Heart right ventricle (tissue), 16 donors: Measurements from ENCODE around the gene AARSD1. TPM values are rescaled to one million over a fixed set of nuclear protein-coding genes. Genes with fewer than 3 reads are reported as not detected.
"Not testable (repeated sequence)": the region's sequence is repeated elsewhere in the genome, so short reads cannot be mapped to it uniquely, and the experiment has no call there.

Experiments used
- ATAC-seq, 8 donors: fragments of 200-7000 bp; cut with Tn5 transposase; one replicate each; pipeline ENCODE4 v1.9.1; 2020; ENCODE audit warnings: mild to moderate bottlenecking in 8 of 8, moderate library complexity in 8 of 8, moderate number of reproducible peaks in 1 of 8
- DNase-seq, 2 donors: peaks; one replicate each; pipeline ENCODE4 v3.0.0-alpha.2; 2020
- H3K27ac ChIP-seq, 10 donors: fragments of 200-600 bp; sonication (generic) in 2 of 10; one replicate each; pipeline versions ENCODE4 v1.5.0 to v1.8.0; 2020 to 2022; ENCODE audit warnings: mild to moderate bottlenecking in 3 of 10
- H3K27me3 ChIP-seq, 7 donors: fragments of 200-600 bp; one replicate each; pipeline ENCODE4 v1.8.0; 2021 to 2022; ENCODE audit warnings: mild to moderate bottlenecking in 2 of 7
- H3K36me3 ChIP-seq, 9 donors: fragments of 200-600 bp; sonication (generic) in 1 of 9; one replicate each; pipeline versions ENCODE4 v1.5.0 to v1.8.0; 2020 to 2022; ENCODE audit warnings: mild to moderate bottlenecking in 2 of 9
- H3K4me1 ChIP-seq, 9 donors: fragments of 200-600 bp; sonication (generic) in 1 of 9; one replicate each; pipeline versions ENCODE4 v1.5.0 to v1.8.0; 2020 to 2022; ENCODE audit warnings: mild to moderate bottlenecking in 4 of 9
- H3K4me3 ChIP-seq, 10 donors: fragments of 200-600 bp; sonication (generic) in 2 of 10; one replicate each; pipeline versions ENCODE4 v1.5.0 to v1.8.0; 2020 to 2022; ENCODE audit warnings: mild to moderate bottlenecking in 7 of 10, moderate library complexity in 2 of 10
- H3K9me3 ChIP-seq, 11 donors: fragments of 200-600 bp in 10 of 11; sonication (generic) in 2 of 11; one replicate each; pipeline versions ENCODE4 v1.5.0 to v1.8.0; 2013 to 2022; ENCODE audit warnings: mild to moderate bottlenecking in 2 of 11, control low read depth in 1 of 11, moderate library complexity in 1 of 11
- WGBS, 2 donors: extraction: QIAGEN DNeasy Blood & Tissue Kit; methylation state at CpG; one replicate each; pipeline ENCODE4 v1.1.7; 2013; ENCODE audit warnings: inconsistent platforms in 1 of 2; 5-methylcytosine and 5-hydroxymethylcytosine counted together
- intact Hi-C, 10 donors: fragments of 100-400 bp; cut with DNase I; formaldehyde crosslinking; loops; one replicate each; pipeline versions ENCODE4 v1.11.1 to v1.14.2; 2022
- polyA plus RNA-seq, 2 donors: library from polyadenylated mRNA; stranded (reverse); fragments of 200-250 nt; gene quantifications; one replicate each; pipeline ENCODE4 v1.2.3, GENCODE V29; 2013
- total RNA-seq, 10 donors: library from RNA; stranded (reverse); fragmentation: NEBNext Ultra II Directional in 3 of 10; extraction: Animal tissue kit (Norgen Biotek cat#: 25700) in 3 of 10; gene quantifications; one replicate each; pipeline versions ENCODE4 v1.2.1 to v1.2.4, GENCODE V29; 2021 to 2023
- TF ChIP-seq, protein P1 (sequence below), 9 donors: fragments of 200-600 bp; sonication (generic) in 2 of 9; IDR thresholded peaks; one replicate each; pipeline versions ENCODE4 v1.5.0 to v1.8.0; 2021 to 2022; ENCODE audit warnings: antibody characterized with exemption in 9 of 9, mild to moderate bottlenecking in 5 of 9, moderate library complexity in 1 of 9
- donor health status: Arrhythmogenic right ventricular cardiomyopathy.
- donor health status: ischemic (EF 13 %, LVEDD 7.1; RV severe dilation, severe dysfunction).
- donor health status: healthy with polysubstance abuse.
- donor health status: DM: no; HTN: yes; CAD: no.
- donor health status: DM: no; HTN: no; CAD: no.
- donor health status: ischemic (EF 25% LVEDD 6.9; RV normal size, moderate dysfunction).
- donor health status: ischemic (EF 25% LVEDD 5.7; RV mildly dilated, moderate dysfunction).
- donor health status: healthy.
- donor health status: DM: yes; HTN: yes; CAD: no.
- donor health status: Ischemic cardiomyopathy.
- donor health status: ischemic (EF 35%, LVEDD 5.7; RV mildly dilated, moderate dysfunction).
- donor health status: nonischemic (EF 11% LVEDD 7.7; RV severe dilation, severe dysfunction).
- donor health status: DM: yes; HTN: yes; CAD: no.
- donor health status: PGD.
- donor health status: ischemic (EF 29% LVEDD 5.4; RV normal size, mild dysfunction).
- donor health status: nonischemic (EF 23%, LVEDD 6.1; RV moderate dilation, normal function).

Gene AARSD1
- total and polyA plus RNA-seq, 12 donors: 20.0 to 125 (median 29.4) TPM

DNA sequence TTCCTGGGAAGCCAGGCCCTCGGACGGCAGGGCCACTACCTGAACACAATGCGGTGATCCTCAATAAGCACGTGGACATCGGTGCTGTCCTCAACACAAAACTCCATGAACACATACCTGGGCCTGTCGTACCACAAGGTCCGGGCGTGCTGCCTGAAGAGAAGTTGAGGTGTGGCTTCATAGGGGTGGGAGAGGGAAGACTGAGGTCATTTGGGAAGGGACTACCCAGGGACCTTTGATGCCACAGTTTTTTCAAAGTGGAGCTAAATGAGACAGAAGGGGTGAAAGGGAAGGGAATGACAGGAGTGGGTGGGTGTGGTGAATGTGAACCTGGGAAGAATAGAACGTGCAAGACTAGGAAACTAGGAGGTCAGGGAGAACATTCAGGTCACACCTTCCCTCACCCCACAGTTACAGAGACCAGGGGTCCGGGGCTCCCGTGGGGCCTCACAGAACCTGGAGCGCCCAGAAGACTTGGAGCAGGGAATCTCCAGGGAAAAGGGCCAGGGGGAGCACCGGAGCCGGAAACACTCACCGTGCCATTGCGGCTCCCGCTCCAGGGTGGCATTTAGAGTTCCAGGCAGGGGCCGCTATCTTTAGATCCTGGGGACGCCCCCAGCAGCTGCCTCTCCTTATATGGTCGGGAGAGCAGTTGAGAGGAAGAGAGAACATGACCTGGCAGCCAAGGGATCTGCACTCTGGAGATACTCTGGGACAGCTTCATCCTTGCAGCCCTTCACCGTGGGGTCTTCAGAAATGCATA lies 15.4 kb upstream of the AARSD1 start, which contains the start of gene PTGES3L:
PTGES3L (minus strand) TSS at position 570 of the 763 bp plus-strand sequence; CDS start at position 543, 27 bp downstream.
- DNase-seq (peak; percentile 51 to 67), ATAC-seq (peak; percentile 70 to 92 (median 86))
- Histone ChIP-seq H3K4me1 (peaks cover 2 to 33% (median 27%) of the 10 kb centered on the region in 9 donors), H3K36me3 (peaks cover 0 to 23% (median 0%) of the 10 kb centered on the region in 9 donors), H3K4me3 (peak within 1 kb of the TSS; percentile 78 to 97 (median 88)), H3K27me3 (no peaks in the 10 kb centered on the region), H3K9me3 (no peaks in the 10 kb centered on the region), H3K27ac (peak within 1 kb of the TSS; percentile 78 to 94 (median 88))
- intact Hi-C loops: loop anchor here in 2 of 10 donors (1.0 to 2.0 kb wide), 2 partner anchors 19 kb away; partner anchors contain the start of gene RPL27 (in 2 of the 2)
- TF ChIP-seq, protein P1, sequence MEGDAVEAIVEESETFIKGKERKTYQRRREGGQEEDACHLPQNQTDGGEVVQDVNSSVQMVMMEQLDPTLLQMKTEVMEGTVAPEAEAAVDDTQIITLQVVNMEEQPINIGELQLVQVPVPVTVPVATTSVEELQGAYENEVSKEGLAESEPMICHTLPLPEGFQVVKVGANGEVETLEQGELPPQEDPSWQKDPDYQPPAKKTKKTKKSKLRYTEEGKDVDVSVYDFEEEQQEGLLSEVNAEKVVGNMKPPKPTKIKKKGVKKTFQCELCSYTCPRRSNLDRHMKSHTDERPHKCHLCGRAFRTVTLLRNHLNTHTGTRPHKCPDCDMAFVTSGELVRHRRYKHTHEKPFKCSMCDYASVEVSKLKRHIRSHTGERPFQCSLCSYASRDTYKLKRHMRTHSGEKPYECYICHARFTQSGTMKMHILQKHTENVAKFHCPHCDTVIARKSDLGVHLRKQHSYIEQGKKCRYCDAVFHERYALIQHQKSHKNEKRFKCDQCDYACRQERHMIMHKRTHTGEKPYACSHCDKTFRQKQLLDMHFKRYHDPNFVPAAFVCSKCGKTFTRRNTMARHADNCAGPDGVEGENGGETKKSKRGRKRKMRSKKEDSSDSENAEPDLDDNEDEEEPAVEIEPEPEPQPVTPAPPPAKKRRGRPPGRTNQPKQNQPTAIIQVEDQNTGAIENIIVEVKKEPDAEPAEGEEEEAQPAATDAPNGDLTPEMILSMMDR (IDR thresholded peaks at IDR 0.05): no peak
- WGBS, 2 donors: 19 to 28% methylated on average over 21 of the region's 21 CpGs

DNA sequence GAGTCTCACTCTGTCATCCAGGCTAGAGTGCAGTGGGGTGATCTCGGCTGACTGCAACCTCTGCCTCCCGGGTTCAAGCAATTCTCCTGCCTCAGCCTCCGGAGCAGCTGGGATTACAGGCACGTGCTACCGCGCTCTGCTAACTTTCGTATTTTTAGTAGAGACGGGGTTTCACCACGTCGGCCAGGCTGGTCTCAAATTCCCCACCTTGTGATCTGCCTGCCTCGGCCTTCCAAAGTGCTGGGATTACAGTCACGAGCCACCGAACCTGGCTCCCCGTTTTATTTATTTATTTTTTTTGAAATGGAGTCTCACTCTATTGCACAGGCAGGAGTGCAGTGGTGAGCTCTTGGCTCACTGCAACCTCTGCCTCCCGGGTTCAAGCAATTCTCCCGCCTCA lies 11.4 kb upstream of the AARSD1 start:
- H3K36me3 ChIP-seq, H3K27me3 ChIP-seq, ATAC-seq, H3K4me3 ChIP-seq, H3K9me3 ChIP-seq, DNase-seq, intact Hi-C loops, H3K27ac ChIP-seq: not testable (repeated sequence)
- peaks cover 2 to 17% (median 10%) of the 10 kb centered on the region in 9 donors for H3K4me1 ChIP-seq
- 88 to 91% methylated on average over 16 of the region's 16 CpGs for WGBS, 2 donors

DNA sequence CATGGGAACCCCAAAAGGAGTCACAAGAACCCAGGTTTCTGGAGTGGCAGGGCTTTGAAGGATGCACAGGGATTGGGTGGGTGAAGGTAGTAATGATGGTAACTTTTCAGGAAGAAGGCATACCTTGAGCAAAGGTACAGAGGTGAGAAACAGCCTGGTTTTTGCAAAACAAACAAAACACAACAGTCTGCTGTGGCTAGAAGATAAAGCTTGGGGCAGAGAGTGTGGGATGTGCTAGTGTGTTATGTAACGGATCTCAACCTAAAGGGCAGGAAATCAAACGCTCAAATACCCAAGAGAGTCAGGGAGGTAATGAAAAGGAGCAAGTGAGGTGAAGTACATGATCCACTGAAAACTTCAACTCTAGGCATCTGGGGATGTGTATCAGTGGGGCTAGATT lies 11.0 kb upstream of the AARSD1 start:
- TF ChIP-seq, protein P1 (IDR thresholded peaks at IDR 0.05): no peak
- Histone ChIP-seq H3K27ac (no peak overlapping the region), H3K9me3 (no peaks in the 10 kb centered on the region), H3K4me3 (no peak overlapping the region), H3K36me3 (no peaks in the 10 kb centered on the region), H3K4me1 (peaks cover 2 to 16% (median 10%) of the 10 kb centered on the region in 9 donors), H3K27me3 (no peaks in the 10 kb centered on the region)
- intact Hi-C loops: no loop called here
- ATAC-seq (no peak), DNase-seq (no peak)
- WGBS, 2 donors: 23 to 39% methylated on average over 2 of the region's 2 CpGs

DNA sequence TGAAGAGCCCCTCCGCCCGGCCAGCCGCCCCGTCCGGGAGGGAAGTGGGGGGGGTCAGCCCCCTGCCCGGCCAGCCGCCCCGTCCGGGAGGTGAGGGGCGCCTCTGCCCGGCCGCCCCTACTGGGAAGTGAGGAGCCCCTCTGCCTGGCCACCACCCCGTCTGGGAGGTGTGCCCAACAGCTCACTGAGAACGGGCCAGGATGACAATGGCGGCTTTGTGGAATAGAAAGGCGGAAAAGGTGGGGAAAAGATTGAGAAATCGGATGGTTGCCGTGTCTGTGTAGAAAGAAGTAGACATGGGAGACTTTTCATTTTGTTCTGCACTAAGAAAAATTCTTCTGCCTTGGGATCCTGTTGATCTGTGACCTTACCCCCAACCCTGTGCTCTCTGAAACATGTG lies 9.1 kb upstream of the AARSD1 start:
- H3K27me3 ChIP-seq, H3K9me3 ChIP-seq, DNase-seq, H3K4me3 ChIP-seq, H3K27ac ChIP-seq, H3K4me1 ChIP-seq, intact Hi-C loops, ATAC-seq, H3K36me3 ChIP-seq: not testable (repeated sequence)
- WGBS, 2 donors: 81 to 89% methylated on average over 9 to 11 of the region's 18 CpGs

DNA sequence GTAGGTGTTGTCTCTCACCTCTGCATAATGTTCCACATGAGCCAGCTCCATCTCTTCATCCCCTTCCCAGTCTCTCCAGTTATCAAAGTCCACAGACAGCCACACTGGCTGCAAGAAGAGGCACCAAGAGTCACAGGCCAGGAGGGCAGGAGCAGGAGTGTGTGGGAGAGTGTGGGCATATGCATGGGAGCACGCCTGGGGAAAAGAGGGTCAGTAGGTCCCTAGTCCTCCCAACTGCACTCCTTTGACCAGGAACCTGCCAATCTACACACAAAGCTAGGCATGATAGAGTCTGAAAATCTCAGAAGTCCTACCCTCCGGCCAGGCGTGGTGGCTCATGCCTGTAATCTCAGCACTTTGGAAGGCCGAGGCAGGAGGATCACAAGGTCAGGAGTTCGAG lies 7.3 kb upstream of the AARSD1 start:
- no peaks in the 10 kb centered on the region for H3K9me3 ChIP-seq
- ATAC-seq (no peak), DNase-seq (no peak)
- H3K27me3 ChIP-seq: no peaks in the 10 kb centered on the region
- no peaks in the 10 kb centered on the region for H3K4me1 ChIP-seq
- no peak overlapping the region for H3K4me3 ChIP-seq
- TF ChIP-seq, protein P1 (IDR thresholded peaks at IDR 0.05): no peak
- no peaks in the 10 kb centered on the region for H3K36me3 ChIP-seq
- intact Hi-C loops: no loop called here
- H3K27ac ChIP-seq: no peak overlapping the region
- WGBS, 2 donors: 84 to 89% methylated on average over 5 of the region's 5 CpGs
